ENCODE measurements around the gene PHLDA3.

DNA sequence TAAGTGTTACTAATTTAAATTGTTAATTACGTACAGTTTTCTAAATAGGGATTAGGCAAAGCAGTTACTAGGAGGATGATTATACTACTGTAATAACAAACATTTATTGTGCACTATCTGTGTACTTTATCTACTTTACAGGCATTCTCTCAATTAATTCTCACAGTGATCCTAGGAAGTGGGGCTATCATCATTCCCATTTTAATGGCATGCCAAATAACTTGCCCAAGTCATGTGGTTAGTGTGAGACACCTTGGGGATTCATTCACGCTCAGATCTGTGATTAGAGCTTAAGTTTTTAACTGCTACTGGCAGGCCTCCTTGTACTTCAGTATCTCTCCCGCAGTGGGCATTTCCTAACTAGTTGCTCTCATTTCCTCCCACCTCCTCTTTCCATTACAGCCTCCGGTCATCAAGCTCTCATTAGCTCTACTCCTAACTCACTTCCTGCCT, 11.5 kb downstream of the PHLDA3 start:
- TF ChIP-seq POLR2AphosphoS5 (IDR thresholded peaks at IDR 0.05) (no peak), EZH2 (IDR thresholded peaks at IDR 0.05; ENCODE audit: borderline replicate concordance, insufficient read depth, low read length, poor library complexity, severe bottlenecking) (no peak), CTCF (IDR thresholded peaks at IDR 0.05; ENCODE audit: poor library complexity, severe bottlenecking) (no peak), MXI1 (conservative IDR thresholded peaks at IDR 0.05; ENCODE audit: poor library complexity, severe bottlenecking) (no peak), RAD21 (conservative IDR thresholded peaks at IDR 0.05) (no peak), TAF1 (IDR thresholded peaks at IDR 0.05; ENCODE audit: low read depth) (no peak), SMC3 (conservative IDR thresholded peaks at IDR 0.05; ENCODE audit: poor library complexity) (no peak), EP300 (conservative IDR thresholded peaks at IDR 0.05; ENCODE audit: poor library complexity, severe bottlenecking) (no peak)
- TF ChIP-seq, protein P1, sequence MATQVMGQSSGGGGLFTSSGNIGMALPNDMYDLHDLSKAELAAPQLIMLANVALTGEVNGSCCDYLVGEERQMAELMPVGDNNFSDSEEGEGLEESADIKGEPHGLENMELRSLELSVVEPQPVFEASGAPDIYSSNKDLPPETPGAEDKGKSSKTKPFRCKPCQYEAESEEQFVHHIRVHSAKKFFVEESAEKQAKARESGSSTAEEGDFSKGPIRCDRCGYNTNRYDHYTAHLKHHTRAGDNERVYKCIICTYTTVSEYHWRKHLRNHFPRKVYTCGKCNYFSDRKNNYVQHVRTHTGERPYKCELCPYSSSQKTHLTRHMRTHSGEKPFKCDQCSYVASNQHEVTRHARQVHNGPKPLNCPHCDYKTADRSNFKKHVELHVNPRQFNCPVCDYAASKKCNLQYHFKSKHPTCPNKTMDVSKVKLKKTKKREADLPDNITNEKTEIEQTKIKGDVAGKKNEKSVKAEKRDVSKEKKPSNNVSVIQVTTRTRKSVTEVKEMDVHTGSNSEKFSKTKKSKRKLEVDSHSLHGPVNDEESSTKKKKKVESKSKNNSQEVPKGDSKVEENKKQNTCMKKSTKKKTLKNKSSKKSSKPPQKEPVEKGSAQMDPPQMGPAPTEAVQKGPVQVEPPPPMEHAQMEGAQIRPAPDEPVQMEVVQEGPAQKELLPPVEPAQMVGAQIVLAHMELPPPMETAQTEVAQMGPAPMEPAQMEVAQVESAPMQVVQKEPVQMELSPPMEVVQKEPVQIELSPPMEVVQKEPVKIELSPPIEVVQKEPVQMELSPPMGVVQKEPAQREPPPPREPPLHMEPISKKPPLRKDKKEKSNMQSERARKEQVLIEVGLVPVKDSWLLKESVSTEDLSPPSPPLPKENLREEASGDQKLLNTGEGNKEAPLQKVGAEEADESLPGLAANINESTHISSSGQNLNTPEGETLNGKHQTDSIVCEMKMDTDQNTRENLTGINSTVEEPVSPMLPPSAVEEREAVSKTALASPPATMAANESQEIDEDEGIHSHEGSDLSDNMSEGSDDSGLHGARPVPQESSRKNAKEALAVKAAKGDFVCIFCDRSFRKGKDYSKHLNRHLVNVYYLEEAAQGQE (IDR thresholded peaks at IDR 0.05; ENCODE audit: borderline replicate concordance), result no peak
